HepG2 (cell line): ENCODE data around the gene CYP19A1. TPM values are rescaled to one million over a fixed set of nuclear protein-coding genes. Genes with fewer than 3 reads are reported as not detected.

ENCODE experiments used
- DR1 ChIP-seq: sonication (generic); formaldehyde crosslinking; IDR thresholded peaks from 2 replicates; pipeline ENCODE4 v1.8.0; 2021; ENCODE audit warnings: mild to moderate bottlenecking, missing genetic modification reagents, inconsistent platforms
- EP300 ChIP-seq, 3 experiments: sonication (generic) in 1 of 3; formaldehyde crosslinking in 1 of 3; IDR thresholded peaks; 2 replicates each; pipeline versions ENCODE4 v1.5.1 to v1.6.1; 2011 to 2020; ENCODE audit warnings: low read depth in 2 of 3, low read length in 2 of 3, borderline replicate concordance in 1 of 3, improper control_type of control experiment in 1 of 3, mild to moderate bottlenecking in 1 of 3, missing genetic modification reagents in 1 of 3, moderate library complexity in 1 of 3
- FOSL1 ChIP-seq: sonication (generic); formaldehyde crosslinking; IDR thresholded peaks from 2 replicates; pipeline ENCODE4 v1.9.0; 2021; ENCODE audit warnings: missing genetic modification reagents, borderline replicate concordance
- HCFC1 ChIP-seq: fragments of 150-350 bp; IDR thresholded peaks from 2 replicates; pipeline ENCODE4 v1.6.1; 2014; ENCODE audit warnings: low read depth, low read length
- HIVEP1 ChIP-seq: sonication (generic); formaldehyde crosslinking; IDR thresholded peaks from 2 replicates; pipeline ENCODE4 v1.4.0; 2020; ENCODE audit warnings: mild to moderate bottlenecking, missing genetic modification reagents
- HNF4G ChIP-seq, 2 experiments: sonication (generic) in 1 of 2; formaldehyde crosslinking in 1 of 2; IDR thresholded peaks; 2 replicates each; pipeline versions ENCODE4 v1.4.0 to v1.6.1; 2011 to 2020; ENCODE audit warnings: borderline replicate concordance in 2 of 2, low read depth in 2 of 2, mild to moderate bottlenecking in 2 of 2, low read length in 1 of 2, missing genetic modification reagents in 1 of 2, moderate library complexity in 1 of 2
- HNRNPL ChIP-seq: fragments of 200-400 bp; formaldehyde crosslinking; IDR thresholded peaks from 2 replicates; pipeline ENCODE4 v1.6.1; 2017; ENCODE audit warnings: mild to moderate bottlenecking, low read depth, low read length
- IRF2 ChIP-seq: IDR thresholded peaks from 2 replicates; pipeline ENCODE4 v1.6.1; 2018; ENCODE audit warnings: missing genetic modification reagents, missing compliant biosample characterization
- MEIS2 ChIP-seq: sonication (generic); formaldehyde crosslinking; IDR thresholded peaks from 2 replicates; pipeline ENCODE4 v1.9.0; 2021; ENCODE audit warnings: mild to moderate bottlenecking, missing genetic modification reagents
- RBAK ChIP-seq: sonication (generic); formaldehyde crosslinking; IDR thresholded peaks from 2 replicates; pipeline ENCODE4 v1.5.1; 2020; ENCODE audit warnings: mild to moderate bottlenecking, missing genetic modification reagents
- STAG1 ChIP-seq: sonication (generic); formaldehyde crosslinking; IDR thresholded peaks from 2 replicates; pipeline ENCODE4 v1.4.0; 2020; ENCODE audit warnings: missing genetic modification reagents
- U2AF1 ChIP-seq: fragments of 200-400 bp; formaldehyde crosslinking; optimal IDR thresholded peaks from 2 replicates; pipeline ENCODE3; 2017; ENCODE audit warnings: mild to moderate bottlenecking, low read depth, low read length
- ZNF232 ChIP-seq: sonication (generic); formaldehyde crosslinking; IDR thresholded peaks from 2 replicates; pipeline ENCODE4 v1.4.0; 2020; ENCODE audit warnings: missing genetic modification reagents, borderline replicate concordance
- ZNF3 ChIP-seq: IDR thresholded peaks from 2 replicates; pipeline ENCODE4 v1.7.0; 2017; ENCODE audit warnings: inconsistent platforms
- ZNF569 ChIP-seq: sonication (generic); formaldehyde crosslinking; IDR thresholded peaks from 2 replicates; pipeline ENCODE4 v1.5.0; 2020; ENCODE audit warnings: mild to moderate bottlenecking, missing genetic modification reagents, moderate library complexity, borderline replicate concordance
- ZNF644 ChIP-seq: IDR thresholded peaks from 2 replicates; pipeline ENCODE4 v1.6.1; 2016; ENCODE audit warnings: low read depth
- ZNF747 ChIP-seq: sonication (generic); formaldehyde crosslinking; IDR thresholded peaks from 2 replicates; pipeline ENCODE4 v1.8.1; 2023; ENCODE audit warnings: missing genetic modification reagents, mild to moderate bottlenecking, borderline replicate concordance
- ZNF792 ChIP-seq: IDR thresholded peaks from 2 replicates; pipeline ENCODE4 v1.6.1; 2016
- ZNF879 ChIP-seq: sonication (generic); formaldehyde crosslinking; IDR thresholded peaks from 2 replicates; pipeline ENCODE4 v1.8.1; 2023; ENCODE audit warnings: missing genetic modification reagents
- ZNF883 ChIP-seq: sonication (generic); formaldehyde crosslinking; IDR thresholded peaks from 2 replicates; pipeline ENCODE4 v1.5.1; 2020; ENCODE audit warnings: mild to moderate bottlenecking, missing genetic modification reagents; ENCODE audit errors: not compliant biosample characterization
- polyA plus RNA-seq, 8 experiments: library from polyadenylated mRNA; depleted of rRNA in 3 of 8; stranded (reverse) in 7 of 8; unstranded in 1 of 8; fragments of >200 nt; fragmentation: Illumina TruSeq in 4 of 8; extraction: Trizol in 4 of 8; gene quantifications; 2 replicates each; pipeline versions ENCODE4 v1.2.1 to v1.2.3, GENCODE V29; 2011 to 2016; ENCODE audit warnings: low read depth in 4 of 8, missing spikeins in 1 of 8, mixed read lengths in 1 of 8; ENCODE audit not compliant: insufficient read depth in 1 of 8
- total RNA-seq, 5 experiments: library from RNA; depleted of rRNA; stranded (reverse); fragments of >200 nt; fragmentation: Illumina TruSeq; extraction: Trizol; gene quantifications; 2 replicates each; pipeline ENCODE4 v1.2.3, GENCODE V29; 2016; ENCODE audit warnings: low read depth in 1 of 5
- TF ChIP-seq, protein P1 (sequence below): sonication (generic); formaldehyde crosslinking; IDR thresholded peaks from 2 replicates; pipeline ENCODE4 v1.4.0; 2020; ENCODE audit warnings: missing genetic modification reagents, borderline replicate concordance
- TF ChIP-seq, protein P2 (sequence below): sonication (generic); formaldehyde crosslinking; IDR thresholded peaks from 2 replicates; pipeline ENCODE4 v1.4.0; 2020; ENCODE audit warnings: mild to moderate bottlenecking, missing genetic modification reagents

Gene CYP19A1
- total and polyA plus RNA-seq, 2 of the 13 experiments (the other 11 are each of a cell fraction or from before 2014, with no cell fraction given) = 10.9 to 23.0 TPM

DNA sequence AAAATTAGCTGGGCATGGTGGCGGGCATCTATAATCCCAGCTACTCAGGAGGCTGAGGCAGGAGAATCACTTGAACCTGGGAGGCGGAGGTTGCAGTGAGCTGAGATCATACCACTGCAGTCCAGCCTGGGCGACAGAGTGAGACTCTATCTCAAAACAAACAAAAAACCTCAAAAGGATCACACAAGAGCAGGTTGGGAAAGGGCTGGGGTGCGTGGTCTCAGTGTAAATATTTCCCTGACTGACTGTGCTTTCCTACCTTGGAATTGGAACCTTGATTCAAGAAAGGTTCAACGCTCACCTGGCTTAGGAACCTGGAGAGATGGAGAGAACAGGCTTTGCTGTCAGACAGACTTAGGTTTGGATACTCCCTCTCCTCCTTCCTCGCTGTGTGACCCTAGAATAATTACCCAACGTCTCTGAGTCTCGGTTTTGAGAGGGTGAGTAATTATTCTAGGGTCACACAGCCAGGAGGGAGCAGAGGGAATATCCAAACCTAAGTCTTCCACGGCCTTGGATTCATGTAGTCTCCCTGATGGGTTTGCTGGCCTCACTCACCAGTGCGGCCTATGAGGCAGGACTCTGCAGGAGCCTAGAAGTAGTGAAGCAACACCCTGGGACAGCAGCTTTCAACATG, 24.6 kb downstream of the CYP19A1 start (continued):
- TF ChIP-seq, protein P1, sequence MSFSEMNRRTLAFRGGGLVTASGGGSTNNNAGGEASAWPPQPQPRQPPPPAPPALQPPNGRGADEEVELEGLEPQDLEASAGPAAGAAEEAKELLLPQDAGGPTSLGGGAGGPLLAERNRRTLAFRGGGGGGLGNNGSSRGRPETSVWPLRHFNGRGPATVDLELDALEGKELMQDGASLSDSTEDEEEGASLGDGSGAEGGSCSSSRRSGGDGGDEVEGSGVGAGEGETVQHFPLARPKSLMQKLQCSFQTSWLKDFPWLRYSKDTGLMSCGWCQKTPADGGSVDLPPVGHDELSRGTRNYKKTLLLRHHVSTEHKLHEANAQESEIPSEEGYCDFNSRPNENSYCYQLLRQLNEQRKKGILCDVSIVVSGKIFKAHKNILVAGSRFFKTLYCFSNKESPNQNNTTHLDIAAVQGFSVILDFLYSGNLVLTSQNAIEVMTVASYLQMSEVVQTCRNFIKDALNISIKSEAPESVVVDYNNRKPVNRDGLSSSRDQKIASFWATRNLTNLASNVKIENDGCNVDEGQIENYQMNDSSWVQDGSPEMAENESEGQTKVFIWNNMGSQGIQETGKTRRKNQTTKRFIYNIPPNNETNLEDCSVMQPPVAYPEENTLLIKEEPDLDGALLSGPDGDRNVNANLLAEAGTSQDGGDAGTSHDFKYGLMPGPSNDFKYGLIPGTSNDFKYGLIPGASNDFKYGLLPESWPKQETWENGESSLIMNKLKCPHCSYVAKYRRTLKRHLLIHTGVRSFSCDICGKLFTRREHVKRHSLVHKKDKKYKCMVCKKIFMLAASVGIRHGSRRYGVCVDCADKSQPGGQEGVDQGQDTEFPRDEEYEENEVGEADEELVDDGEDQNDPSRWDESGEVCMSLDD (CRISPR knock-in tag) = peak; percentile 40; the same call in 1 of the 2 replicates
- TF ChIP-seq MEIS2 (CRISPR knock-in tag) = peak; percentile 75; the same call in 1 of the 2 replicates
- no peak for TF ChIP-seq HIVEP1 (CRISPR knock-in tag)
- no peak for TF ChIP-seq U2AF1
- no peak for TF ChIP-seq FOSL1 (CRISPR knock-in tag)
- peak; percentile 47; the same call in 1 of the 2 replicates for TF ChIP-seq ZNF747 (CRISPR knock-in tag)
- 0 out of 2 replicates have a peak, but pooled peaks have one; percentile 58 for TF ChIP-seq RBAK (CRISPR knock-in tag)
- TF ChIP-seq IRF2 = peak; percentile 73; the same call in 1 of the 2 replicates
- TF ChIP-seq EP300 (IDR thresholded peaks at IDR 0.05; ENCODE audit: low read depth in 2 of 2, low read length in 2 of 2) = peak in 1 of 2 experiments; percentile 83; a peak in 2 of 4 replicates
- TF ChIP-seq EP300 (CRISPR knock-in tag; IDR thresholded peaks at IDR 0.05; ENCODE audit: borderline replicate concordance) = peak; percentile 75
- no peak for TF ChIP-seq HNRNPL
- peak; percentile 51; the same call in 1 of the 2 replicates for TF ChIP-seq HNF4G (IDR thresholded peaks at IDR 0.05; ENCODE audit: borderline replicate concordance, low read depth, low read length)
- TF ChIP-seq HNF4G (CRISPR knock-in tag; IDR thresholded peaks at IDR 0.05; ENCODE audit: borderline replicate concordance, low read depth) = no peak
- peak; percentile 22; the same call in 1 of the 2 replicates for TF ChIP-seq STAG1 (CRISPR knock-in tag)
- TF ChIP-seq, protein P2, sequence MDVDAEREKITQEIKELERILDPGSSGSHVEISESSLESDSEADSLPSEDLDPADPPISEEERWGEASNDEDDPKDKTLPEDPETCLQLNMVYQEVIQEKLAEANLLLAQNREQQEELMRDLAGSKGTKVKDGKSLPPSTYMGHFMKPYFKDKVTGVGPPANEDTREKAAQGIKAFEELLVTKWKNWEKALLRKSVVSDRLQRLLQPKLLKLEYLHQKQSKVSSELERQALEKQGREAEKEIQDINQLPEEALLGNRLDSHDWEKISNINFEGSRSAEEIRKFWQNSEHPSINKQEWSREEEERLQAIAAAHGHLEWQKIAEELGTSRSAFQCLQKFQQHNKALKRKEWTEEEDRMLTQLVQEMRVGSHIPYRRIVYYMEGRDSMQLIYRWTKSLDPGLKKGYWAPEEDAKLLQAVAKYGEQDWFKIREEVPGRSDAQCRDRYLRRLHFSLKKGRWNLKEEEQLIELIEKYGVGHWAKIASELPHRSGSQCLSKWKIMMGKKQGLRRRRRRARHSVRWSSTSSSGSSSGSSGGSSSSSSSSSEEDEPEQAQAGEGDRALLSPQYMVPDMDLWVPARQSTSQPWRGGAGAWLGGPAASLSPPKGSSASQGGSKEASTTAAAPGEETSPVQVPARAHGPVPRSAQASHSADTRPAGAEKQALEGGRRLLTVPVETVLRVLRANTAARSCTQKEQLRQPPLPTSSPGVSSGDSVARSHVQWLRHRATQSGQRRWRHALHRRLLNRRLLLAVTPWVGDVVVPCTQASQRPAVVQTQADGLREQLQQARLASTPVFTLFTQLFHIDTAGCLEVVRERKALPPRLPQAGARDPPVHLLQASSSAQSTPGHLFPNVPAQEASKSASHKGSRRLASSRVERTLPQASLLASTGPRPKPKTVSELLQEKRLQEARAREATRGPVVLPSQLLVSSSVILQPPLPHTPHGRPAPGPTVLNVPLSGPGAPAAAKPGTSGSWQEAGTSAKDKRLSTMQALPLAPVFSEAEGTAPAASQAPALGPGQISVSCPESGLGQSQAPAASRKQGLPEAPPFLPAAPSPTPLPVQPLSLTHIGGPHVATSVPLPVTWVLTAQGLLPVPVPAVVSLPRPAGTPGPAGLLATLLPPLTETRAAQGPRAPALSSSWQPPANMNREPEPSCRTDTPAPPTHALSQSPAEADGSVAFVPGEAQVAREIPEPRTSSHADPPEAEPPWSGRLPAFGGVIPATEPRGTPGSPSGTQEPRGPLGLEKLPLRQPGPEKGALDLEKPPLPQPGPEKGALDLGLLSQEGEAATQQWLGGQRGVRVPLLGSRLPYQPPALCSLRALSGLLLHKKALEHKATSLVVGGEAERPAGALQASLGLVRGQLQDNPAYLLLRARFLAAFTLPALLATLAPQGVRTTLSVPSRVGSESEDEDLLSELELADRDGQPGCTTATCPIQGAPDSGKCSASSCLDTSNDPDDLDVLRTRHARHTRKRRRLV (CRISPR knock-in tag) = no peak
- TF ChIP-seq ZNF883 = no peak
- no peak for TF ChIP-seq ZNF3 (CRISPR knock-in tag)
- no peak for TF ChIP-seq DR1 (CRISPR knock-in tag)
- TF ChIP-seq ZNF792 (CRISPR knock-in tag) = peak; percentile 42; the same call in 1 of the 2 replicates
- peak; percentile 29; the same call in 1 of the 2 replicates for TF ChIP-seq ZNF232
- TF ChIP-seq ZNF879 (CRISPR knock-in tag) = no peak
- peak; percentile 82 for TF ChIP-seq ZNF644 (CRISPR knock-in tag)
- TF ChIP-seq HCFC1 = no peak
- no peak for TF ChIP-seq ZNF569
